NCI-H2107 (cell line): ENCODE results near the gene ATL1.
"Not testable (repeated sequence)": the region's sequence is repeated elsewhere in the genome, so short reads cannot be mapped to it uniquely, and the experiment has no call there.

Experiments used
- DNase-seq: peaks from one replicate; lab custom pipeline; 2025; lab: John Stamatoyannopoulos, UW

The ATL1 gene

DNA sequence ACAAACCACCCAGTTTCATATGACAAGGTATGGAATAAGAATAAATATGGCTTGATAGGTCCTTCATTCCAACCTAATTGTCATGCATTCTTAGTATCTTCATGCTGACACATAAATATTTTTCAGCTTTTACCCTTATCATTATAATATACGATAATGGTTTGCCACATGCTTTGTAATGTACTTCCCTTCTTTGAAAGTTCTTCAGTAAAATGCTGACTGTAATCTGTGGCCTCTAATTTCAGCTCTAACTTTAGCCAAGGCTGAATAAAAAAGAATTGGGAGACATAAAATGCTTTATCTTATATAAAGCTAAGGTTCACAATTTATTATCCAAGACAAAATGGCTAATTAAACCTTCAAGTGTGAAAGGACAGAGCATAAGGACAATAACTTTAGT lies 24.9 kb upstream of the ATL1 start:
- no peak for DNase-seq

GRCh38 chr14:50538034-50538433 lies 21.9 kb upstream of the ATL1 start:
- not testable (repeated sequence) for DNase-seq

- no peak for DNase-seq
Measured at GRCh38 chr14:50539051-50539450, 20.9 kb upstream of the ATL1 start.

DNA sequence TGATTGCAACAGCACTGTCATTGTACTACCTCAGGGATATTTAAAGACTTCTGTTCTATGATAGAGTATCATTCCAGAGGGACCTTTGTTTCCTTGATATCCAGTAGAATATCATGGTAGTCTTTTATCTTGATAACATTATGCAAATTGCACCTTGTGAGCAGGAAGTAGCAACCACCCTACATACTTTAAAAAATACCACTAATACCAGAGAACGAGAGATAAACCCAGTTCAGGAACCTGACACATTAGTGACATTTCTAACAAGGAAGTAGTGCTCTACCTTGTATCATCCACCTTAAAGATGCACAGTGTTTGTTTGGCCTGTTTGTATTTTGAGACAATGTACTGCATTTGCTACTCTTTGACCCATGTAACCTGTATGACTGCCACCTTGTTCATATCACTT lies 18.8 kb upstream of the ATL1 start:
- DNase-seq: no peak

- DNase-seq: peak; percentile 42
Measured at GRCh38 chr14:50542941-50543418, 17.0 kb upstream of the ATL1 start.

DNA sequence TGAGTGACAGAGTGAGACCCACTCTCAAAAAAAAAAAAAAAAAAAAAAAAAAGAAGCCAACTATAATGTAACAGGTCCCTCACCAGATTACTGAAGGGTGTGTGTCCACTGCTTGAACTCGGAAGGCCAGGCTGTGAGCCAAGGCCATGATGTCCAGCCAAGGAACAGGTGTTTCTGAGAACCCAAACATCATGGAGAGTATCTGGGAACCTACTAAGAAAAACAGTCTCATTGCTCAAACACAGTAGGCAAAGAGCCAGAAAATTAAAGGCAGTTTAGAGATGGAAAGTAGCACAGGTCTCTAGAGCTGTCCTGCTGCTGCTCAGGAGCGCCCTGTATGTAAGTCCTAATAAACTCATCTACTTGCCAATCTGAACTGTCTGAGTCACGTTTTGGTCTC lies 15.0 kb upstream of the ATL1 start:
- DNase-seq: no peak

- DNase-seq: no peak
Measured at GRCh38 chr14:50545618-50546017, 14.3 kb upstream of the ATL1 start.

GRCh38 chr14:50550294-50550693 lies 9.7 kb upstream of the ATL1 start:
- no peak for DNase-seq

DNA sequence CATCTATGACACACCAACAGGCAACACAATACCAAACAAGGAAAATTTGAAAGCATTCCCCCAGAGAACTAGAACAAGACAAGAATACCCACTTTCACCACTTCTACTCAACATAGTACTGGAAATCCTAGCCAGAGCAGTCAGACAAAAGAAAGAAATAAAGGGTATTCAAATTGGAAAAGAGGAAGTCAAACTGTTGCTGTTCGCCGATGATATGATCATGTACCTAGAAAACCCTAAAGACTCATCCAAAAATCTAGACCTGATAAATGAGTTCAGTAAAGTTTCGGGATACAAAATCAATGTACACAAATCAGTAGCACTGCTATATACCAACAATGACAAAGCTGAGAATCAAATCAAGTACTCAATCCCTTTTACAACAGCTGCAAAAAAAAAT lies 8.1 kb upstream of the ATL1 start:
- DNase-seq: no peak

- DNase-seq: not testable (repeated sequence)
Measured at GRCh38 chr14:50552796-50553195, 7.1 kb upstream of the ATL1 start.

DNA sequence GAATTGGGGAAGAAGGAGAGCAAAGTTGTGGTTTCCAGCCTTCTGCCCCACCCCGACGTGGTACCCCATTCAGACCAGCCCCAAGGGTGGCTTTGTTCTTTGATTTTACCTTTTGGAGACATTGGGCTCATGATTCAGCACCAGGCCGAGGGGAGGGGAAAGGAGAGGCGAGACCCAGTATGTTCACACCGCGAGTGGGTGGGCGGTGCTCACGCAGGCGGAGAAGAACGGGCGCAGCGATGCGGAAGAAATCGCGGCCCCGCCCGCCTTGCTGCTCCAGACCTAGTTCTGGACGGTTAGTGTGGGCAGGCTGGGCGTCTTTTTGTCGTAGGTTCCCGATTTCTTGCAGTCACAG lies 963 bp downstream of the ATL1 start:
- DNase-seq: peak; percentile 76

DNA sequence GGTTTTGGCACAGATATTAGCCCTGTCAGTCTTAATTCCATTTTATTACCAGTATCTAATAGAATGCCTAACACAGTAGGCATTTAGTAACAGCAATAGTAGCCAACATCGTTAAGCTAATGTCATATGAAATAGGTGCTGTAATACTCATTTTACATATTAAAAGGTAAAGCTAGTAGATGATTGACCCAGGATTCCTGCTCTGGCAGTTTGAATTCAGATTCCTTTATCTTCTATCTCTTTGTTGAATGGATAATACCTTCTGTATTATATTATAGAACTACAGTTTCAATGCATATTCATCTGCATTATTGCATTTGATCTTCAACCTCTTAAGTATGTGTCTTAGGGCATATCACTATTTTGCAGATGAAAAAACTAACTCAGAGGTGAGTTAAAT lies 2.9 kb downstream of the ATL1 start:
- no peak for DNase-seq

GRCh38 chr14:50569714-50570274 lies 9.8 kb downstream of the ATL1 start:
- DNase-seq: no peak

- no peak for DNase-seq
Measured at GRCh38 chr14:50573862-50574261, 13.9 kb downstream of the ATL1 start.

GRCh38 chr14:50575769-50576168 lies 15.8 kb downstream of the ATL1 start:
- DNase-seq: no peak

GRCh38 chr14:50577982-50578381 lies 18.0 kb downstream of the ATL1 start:
- no peak for DNase-seq

- no peak for DNase-seq
Measured at GRCh38 chr14:50578433-50578832, 18.5 kb downstream of the ATL1 start.

GRCh38 chr14:50590464-50590863 lies 30.5 kb downstream of the ATL1 start:
- no peak for DNase-seq

DNA sequence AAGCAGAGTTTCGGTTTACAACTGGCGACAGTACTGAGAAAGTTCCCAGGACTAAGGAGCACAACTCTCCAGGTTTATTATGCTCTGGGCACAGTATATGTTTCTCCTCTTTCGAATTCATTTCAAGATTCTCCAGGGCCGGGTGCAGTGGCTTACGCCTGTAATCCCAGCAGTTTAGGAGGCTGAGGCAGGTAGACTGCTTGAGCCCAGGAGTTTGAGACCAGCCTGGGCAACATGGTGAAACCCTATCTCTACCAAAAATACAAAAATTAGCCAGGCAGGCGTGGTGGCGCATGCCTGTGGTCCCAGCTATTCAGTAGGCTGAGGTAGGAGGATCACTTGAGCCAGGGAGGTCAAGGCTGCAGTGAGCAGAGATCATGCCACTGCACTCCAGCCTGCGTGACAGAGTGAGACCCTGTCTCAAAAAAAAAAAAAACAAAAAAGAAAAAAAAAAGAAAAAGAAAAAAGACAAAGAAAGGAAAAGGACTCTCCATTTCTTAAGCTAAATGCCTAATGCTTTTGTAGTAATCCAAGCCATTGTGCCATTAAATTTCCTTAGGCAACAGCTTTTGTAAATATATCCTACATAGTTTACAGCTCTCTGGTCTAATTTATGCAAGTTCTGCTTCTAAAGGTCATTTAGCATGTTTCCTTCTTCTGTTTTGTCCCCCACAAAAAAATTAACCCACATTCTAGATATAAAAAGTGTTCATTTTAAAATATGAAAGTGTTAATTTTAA lies 34.8 kb downstream of the ATL1 start:
- DNase-seq: no peak

DNA sequence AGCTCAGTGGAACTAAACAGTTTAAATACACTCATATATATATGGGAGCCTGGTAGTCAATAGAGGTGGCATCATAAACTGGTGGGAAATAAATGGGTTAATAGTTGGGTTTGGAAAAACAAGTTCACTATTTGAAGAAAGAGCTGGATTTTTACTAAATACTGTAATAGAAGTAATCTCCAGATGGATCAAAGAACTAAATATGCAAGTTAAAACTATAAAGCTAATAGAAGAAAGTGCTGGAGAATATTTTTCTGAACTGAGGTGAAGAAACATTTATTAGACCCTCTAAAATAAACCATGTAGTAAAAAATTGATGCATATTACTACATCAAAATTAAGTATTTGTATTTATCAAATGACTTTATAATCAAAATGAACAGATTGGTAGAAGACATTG lies 38.8 kb downstream of the ATL1 start:
- DNase-seq: no peak

DNA sequence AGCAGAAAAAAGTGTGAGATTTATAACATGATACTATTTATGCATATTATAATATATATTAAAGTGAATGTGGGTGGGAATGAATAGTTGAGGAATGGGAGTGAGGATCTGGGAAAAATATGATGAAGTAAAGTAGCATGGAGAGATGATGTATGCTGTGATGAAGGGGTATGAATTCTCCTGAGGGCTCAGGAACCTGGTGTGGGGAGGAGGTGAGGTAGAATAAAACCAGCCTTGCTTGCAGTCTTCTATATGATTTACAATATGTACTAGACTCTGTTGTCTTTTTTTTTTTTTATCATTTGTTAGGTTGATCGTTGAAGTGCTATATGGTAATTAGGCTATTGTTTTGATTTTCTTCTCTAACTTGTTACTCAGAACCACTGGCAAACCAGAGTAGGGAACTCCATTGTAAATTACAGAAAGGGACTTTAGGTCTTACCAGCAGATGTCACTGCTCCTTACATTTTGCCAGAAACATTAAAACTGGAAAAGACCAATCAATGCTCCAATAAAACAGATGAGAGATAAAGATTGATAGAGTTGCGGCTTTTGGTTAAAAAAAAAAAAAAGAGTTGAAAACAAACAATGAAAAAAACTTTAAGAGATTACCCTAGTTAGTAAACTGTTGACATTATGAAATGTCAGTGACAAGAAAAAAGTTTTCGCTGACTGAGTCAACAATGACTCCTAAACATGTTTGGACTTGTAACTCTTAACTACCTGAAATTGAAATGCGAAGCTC lies 39.9 kb downstream of the ATL1 start:
- DNase-seq: no peak

DNA sequence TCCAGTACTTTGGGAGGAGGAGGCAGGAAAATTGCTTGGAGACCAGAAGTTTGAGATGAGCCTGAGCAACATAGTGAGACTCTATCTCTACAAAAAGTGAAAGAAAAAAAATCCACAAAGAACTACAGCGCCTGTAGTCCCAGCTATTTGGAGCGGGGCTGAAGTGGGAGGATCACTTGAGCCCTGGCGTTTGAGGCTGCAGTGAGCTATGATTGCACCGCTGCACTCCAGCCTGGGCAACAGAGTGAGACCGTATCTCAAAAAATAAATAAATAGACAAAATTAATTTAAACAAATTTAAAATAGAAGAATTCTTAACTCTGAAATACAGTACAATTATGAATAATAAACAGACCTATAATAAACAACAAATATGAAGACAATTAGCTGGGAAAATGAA lies 40.9 kb downstream of the ATL1 start:
- DNase-seq: no peak

GRCh38 chr14:50601394-50601793 lies 41.4 kb downstream of the ATL1 start:
- no peak for DNase-seq
